WERI-Rb-1 (cell line): ENCODE data around the gene SPCS3.
A peak's percentile ranks its signal among the peaks of the same experiment; 100 is the strongest.

Source experiments
- DNase-seq: peaks from one replicate; pipeline ENCODE4 v3.0.0-alpha.2; 2020
- H3K27ac ChIP-seq: fragments of 250-450 bp; sonication (Bioruptor Pico); 2 replicates; pipeline ENCODE4 v1.5.1; 2020; ENCODE audit warnings: mild to moderate bottlenecking, moderate library complexity
- H3K27me3 ChIP-seq: fragments of 250-450 bp; sonication (Bioruptor Pico); 2 replicates; pipeline ENCODE4 v1.5.1; 2021; ENCODE audit warnings: mild to moderate bottlenecking, low read depth, moderate library complexity; ENCODE audit not compliant: insufficient read depth, severe bottlenecking
- H3K36me3 ChIP-seq: fragments of 250-450 bp; sonication (Bioruptor Pico); 2 replicates; pipeline ENCODE4 v1.5.1; 2020; ENCODE audit warnings: mild to moderate bottlenecking, moderate library complexity
- H3K4me3 ChIP-seq: 2 replicates; pipeline ENCODE4 v1.5.1; 2011; ENCODE audit warnings: low read depth, mild to moderate bottlenecking, control low read depth, low read length
- H3K9me3 ChIP-seq: fragments of 250-450 bp; sonication (Bioruptor Pico); 2 replicates; pipeline ENCODE4 v1.5.1; 2021; ENCODE audit warnings: mild to moderate bottlenecking, moderate library complexity; ENCODE audit not compliant: severe bottlenecking
- TF ChIP-seq, protein P1 (sequence below): IDR thresholded peaks from 2 replicates; pipeline ENCODE4 v1.5.1; 2011; ENCODE audit warnings: low read depth, mild to moderate bottlenecking, control low read depth, inconsistent platforms, low read length

The SPCS3 gene

DNA sequence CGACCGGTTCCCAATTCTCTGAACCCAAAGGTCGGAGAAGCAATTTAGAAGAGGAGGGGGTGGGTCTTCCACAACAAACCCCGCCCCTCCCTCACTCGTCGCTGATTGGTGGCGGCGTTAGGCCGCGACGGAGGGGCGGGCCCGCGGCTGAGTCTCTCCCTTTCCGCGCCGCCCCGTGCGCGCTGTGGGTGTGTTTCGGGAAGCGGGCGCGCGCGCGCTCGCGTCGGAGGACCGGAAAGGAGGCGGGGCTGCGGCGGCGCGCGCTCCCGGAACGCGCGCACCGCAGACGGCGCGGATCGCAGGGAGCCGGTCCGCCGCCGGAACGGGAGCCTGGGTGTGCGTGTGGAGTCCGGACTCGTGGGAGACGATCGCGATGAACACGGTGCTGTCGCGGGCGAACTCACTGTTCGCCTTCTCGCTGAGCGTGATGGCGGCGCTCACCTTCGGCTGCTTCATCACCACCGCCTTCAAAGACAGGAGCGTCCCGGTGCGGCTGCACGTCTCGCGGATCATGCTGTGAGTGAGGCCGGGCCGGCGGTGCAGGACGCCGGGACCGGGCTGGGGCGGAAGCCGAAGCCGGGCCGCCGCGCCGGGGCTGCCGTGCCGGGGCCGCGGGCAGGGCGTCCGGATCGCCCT lies at the start of gene SPCS3:
Gene SPCS3, plus strand, starts transcription at position 263 of the 636 bp plus-strand sequence. Its CDS starts 111 bp downstream, at position 374.
- Histone ChIP-seq H3K27ac (peak within 1 kb of the TSS; percentile 87), H3K36me3 (no peaks in the 10 kb centered on the region), H3K4me3 (peak within 1 kb of the TSS; percentile 96), H3K9me3 (no peaks in the 10 kb centered on the region), H3K27me3 (no peaks in the 10 kb centered on the region)
- TF ChIP-seq, protein P1, sequence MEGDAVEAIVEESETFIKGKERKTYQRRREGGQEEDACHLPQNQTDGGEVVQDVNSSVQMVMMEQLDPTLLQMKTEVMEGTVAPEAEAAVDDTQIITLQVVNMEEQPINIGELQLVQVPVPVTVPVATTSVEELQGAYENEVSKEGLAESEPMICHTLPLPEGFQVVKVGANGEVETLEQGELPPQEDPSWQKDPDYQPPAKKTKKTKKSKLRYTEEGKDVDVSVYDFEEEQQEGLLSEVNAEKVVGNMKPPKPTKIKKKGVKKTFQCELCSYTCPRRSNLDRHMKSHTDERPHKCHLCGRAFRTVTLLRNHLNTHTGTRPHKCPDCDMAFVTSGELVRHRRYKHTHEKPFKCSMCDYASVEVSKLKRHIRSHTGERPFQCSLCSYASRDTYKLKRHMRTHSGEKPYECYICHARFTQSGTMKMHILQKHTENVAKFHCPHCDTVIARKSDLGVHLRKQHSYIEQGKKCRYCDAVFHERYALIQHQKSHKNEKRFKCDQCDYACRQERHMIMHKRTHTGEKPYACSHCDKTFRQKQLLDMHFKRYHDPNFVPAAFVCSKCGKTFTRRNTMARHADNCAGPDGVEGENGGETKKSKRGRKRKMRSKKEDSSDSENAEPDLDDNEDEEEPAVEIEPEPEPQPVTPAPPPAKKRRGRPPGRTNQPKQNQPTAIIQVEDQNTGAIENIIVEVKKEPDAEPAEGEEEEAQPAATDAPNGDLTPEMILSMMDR, result no peak
- DNase-seq, result peak; percentile 97

DNA sequence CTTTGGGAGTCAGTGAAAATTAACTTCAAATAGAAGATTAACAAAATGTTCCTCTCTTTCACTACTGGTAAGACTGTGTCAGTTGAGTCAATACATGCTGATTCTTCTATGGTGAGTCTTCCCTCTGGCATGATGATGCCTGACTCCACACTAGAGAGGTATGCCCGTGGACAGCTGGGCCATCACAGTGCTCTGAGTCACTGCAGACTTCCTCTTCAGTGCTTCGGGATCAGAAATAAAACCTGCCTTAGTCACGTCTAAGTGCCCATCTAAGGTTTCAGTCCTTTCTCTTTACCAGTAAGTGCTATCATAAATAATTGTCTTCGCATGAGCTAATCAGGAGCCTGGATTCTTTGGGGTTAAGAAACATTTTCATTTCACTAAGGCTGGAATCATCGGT lies 49.1 kb upstream of the SPCS3 start:
- TF ChIP-seq, protein P1, result no peak

DNA sequence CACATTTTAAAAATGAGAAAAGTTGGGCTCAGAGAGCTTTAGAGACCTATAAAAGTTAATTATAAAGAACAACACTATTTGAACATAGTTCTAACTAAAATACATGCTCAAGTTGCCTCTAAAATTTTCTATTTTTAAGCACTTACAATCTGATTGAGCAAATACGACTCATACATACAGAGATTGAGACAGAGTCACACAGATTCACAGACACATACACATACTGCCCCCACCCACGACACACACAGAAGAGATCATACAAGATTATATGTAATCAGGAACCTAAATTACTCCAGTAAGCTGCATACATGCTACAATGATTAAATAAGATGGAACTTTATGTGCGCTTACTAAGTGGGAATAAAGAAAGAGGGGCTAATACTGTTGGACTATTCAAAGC lies 48.0 kb upstream of the SPCS3 start:
- TF ChIP-seq, protein P1, result no peak
- Histone ChIP-seq H3K4me3 (no peak overlapping the region), H3K27ac (no peak overlapping the region)

More for the DNA sequence above, 49.1 kb upstream of the SPCS3 start:
- peak; percentile 38 for DNase-seq
- Histone ChIP-seq H3K4me3 (no peak overlapping the region), H3K27ac (no peak overlapping the region), H3K36me3 (no peaks in the 10 kb centered on the region), H3K27me3 (no peaks in the 10 kb centered on the region), H3K9me3 (no peaks in the 10 kb centered on the region)

DNA sequence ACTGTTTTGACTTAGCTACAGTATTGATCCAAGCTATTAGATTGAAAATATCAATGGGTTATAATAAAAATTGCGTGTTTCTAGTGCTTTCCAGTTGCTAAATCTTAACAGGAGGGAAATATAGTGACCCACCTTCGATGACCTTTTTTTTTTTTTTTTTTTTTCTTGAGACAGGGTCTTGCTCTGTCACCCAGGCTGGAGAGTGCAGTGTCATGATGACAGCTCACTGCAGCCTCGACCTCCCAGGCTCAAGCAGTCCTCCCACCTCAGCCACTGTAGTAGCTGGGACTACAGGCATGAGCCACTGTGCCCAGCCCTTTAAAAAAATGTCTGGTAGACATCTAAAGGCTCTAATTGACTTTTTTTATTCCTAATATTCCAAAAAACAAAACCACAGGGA lies 47.0 kb upstream of the SPCS3 start:
- Histone ChIP-seq H3K9me3 (no peaks in the 10 kb centered on the region), H3K27ac (no peak overlapping the region), H3K36me3 (no peaks in the 10 kb centered on the region), H3K4me3 (no peak overlapping the region), H3K27me3 (no peaks in the 10 kb centered on the region)
- DNase-seq, result no peak
- TF ChIP-seq, protein P1, result no peak

More for the DNA sequence above, 48.0 kb upstream of the SPCS3 start:
- H3K36me3 ChIP-seq, result no peaks in the 10 kb centered on the region
- H3K27me3 ChIP-seq, result no peaks in the 10 kb centered on the region
- DNase-seq, result no peak
- H3K9me3 ChIP-seq, result no peaks in the 10 kb centered on the region

DNA sequence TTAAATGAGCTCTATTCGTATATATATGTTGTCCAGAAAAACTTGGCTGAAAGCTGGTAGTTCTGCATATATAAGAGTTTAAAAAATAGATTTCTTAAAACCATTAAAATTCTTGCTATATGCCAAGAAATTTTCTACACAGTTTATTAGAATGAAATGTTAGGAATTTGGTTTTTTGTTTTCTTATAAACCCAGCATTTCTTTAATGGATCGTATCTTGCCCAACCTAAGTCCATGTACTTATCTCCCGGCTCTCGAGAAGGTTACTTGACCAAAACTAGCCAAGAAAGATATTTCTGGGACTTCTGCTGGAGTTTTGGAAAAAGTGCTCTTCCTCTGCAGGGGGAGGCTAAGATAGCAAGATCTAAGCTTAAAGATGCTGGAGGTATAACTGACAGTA lies 46.0 kb upstream of the SPCS3 start:
- no peaks in the 10 kb centered on the region for H3K9me3 ChIP-seq
- H3K27me3 ChIP-seq, result no peaks in the 10 kb centered on the region
- H3K4me3 ChIP-seq, result no peak overlapping the region
- no peak for DNase-seq
- H3K36me3 ChIP-seq, result no peaks in the 10 kb centered on the region
- no peak overlapping the region for H3K27ac ChIP-seq
- TF ChIP-seq, protein P1, result no peak

DNA sequence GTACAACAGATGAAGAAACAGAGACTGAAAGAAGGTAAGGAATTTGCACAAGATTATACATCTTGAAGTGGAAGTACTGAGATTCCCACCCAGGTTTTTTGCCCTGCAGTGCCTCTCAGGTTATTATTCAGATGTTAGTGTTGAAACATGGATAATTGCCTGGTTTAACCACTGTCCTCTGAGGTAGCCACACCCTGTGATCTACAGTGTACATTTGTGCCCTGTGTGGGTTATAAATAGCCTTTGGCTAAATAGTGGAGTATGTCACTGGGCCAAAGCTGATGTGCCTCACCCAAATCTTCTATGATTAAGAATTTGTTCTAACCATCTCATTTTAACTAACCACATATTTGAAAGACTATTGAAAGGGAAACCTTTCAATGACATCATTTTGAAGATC lies 45.3 kb upstream of the SPCS3 start:
- Histone ChIP-seq H3K27ac (no peak overlapping the region), H3K27me3 (no peaks in the 10 kb centered on the region), H3K36me3 (no peaks in the 10 kb centered on the region), H3K4me3 (no peak overlapping the region), H3K9me3 (peaks cover under 1% of the 10 kb centered on the region)
- DNase-seq, result no peak
- TF ChIP-seq, protein P1, result no peak
